Loucy (cell line): Measurements from ENCODE around the gene ANXA6.

Source experiments
- H2AFZ ChIP-seq: fragments of 200-600 bp; sonication (generic); 2 replicates; pipeline ENCODE4 v1.6.0; 2016; ENCODE audit warnings: antibody characterized with exemption, mild to moderate bottlenecking, low read length, moderate library complexity
- H3F3A ChIP-seq: fragments of 200-600 bp; 2 replicates; pipeline ENCODE4 v1.6.0; 2016; ENCODE audit warnings: antibody characterized with exemption, low read depth, mild to moderate bottlenecking
- H3K27me3 ChIP-seq: fragments of 200-600 bp; sonication (generic); 2 replicates; pipeline ENCODE4 v1.6.1; 2014; ENCODE audit warnings: low read length, mild to moderate bottlenecking; ENCODE audit not compliant: insufficient read depth, poor library complexity, severe bottlenecking
- H3K36me3 ChIP-seq: fragments of 200-600 bp; sonication (generic); 2 replicates; pipeline ENCODE4 v1.6.1; 2016; ENCODE audit warnings: low read length; ENCODE audit not compliant: insufficient read depth
- H3K4me1 ChIP-seq: fragments of 200-600 bp; sonication (generic); 2 replicates; pipeline ENCODE4 v1.5.1; 2014; ENCODE audit warnings: low read length, mild to moderate bottlenecking; ENCODE audit not compliant: insufficient read depth, poor library complexity, severe bottlenecking
- H3K4me2 ChIP-seq: fragments of 200-600 bp; sonication (generic); 2 replicates; pipeline ENCODE4 v1.6.0; 2014; ENCODE audit warnings: antibody characterized with exemption, low read length, low read depth, mild to moderate bottlenecking; ENCODE audit not compliant: poor library complexity, severe bottlenecking
- H3K4me3 ChIP-seq: fragments of 200-600 bp; sonication (generic); 2 replicates; pipeline ENCODE4 v1.5.1; 2014; ENCODE audit warnings: low read length, mild to moderate bottlenecking, mixed read lengths; ENCODE audit not compliant: poor library complexity, severe bottlenecking
- H3K79me2 ChIP-seq: fragments of 200-600 bp; sonication (generic); 2 replicates; pipeline ENCODE4 v1.6.1; 2014; ENCODE audit warnings: low read length; ENCODE audit not compliant: insufficient read depth
- H3K9ac ChIP-seq: fragments of 200-600 bp; sonication (generic); 2 replicates; pipeline ENCODE4 v1.6.0; 2014; ENCODE audit warnings: mild to moderate bottlenecking, low read depth, low read length, moderate library complexity; ENCODE audit not compliant: poor library complexity, severe bottlenecking
- H3K9me2 ChIP-seq: fragments of 200-600 bp; sonication (generic); replicated peaks from 2 replicates; pipeline ENCODE4 v1.6.1; 2016; ENCODE audit warnings: low read depth, low read length, mixed read lengths
- H3K9me3 ChIP-seq: fragments of 200-600 bp; sonication (generic); 2 replicates; pipeline ENCODE4 v1.6.1; 2014; ENCODE audit warnings: mild to moderate bottlenecking, antibody characterized with exemption, low read length, low read depth; ENCODE audit not compliant: insufficient read depth
- H4K20me1 ChIP-seq: fragments of 200-600 bp; sonication (generic); 2 replicates; pipeline ENCODE4 v1.6.0; 2014; ENCODE audit warnings: antibody characterized with exemption, low read length, mild to moderate bottlenecking; ENCODE audit not compliant: insufficient read depth, poor library complexity, severe bottlenecking
- EZH2phosphoT487 ChIP-seq: fragments of 200-600 bp; IDR thresholded peaks from 2 replicates; pipeline ENCODE4 v1.6.1; 2018; ENCODE audit warnings: antibody characterized with exemption, mild to moderate bottlenecking, moderate library complexity, borderline replicate concordance
- TF ChIP-seq, protein P1 (sequence below): fragments of 200-600 bp; sonication (generic); conservative IDR thresholded peaks from 2 replicates; pipeline ENCODE4 v1.5.1; 2014; ENCODE audit warnings: mild to moderate bottlenecking, antibody characterized with exemption, low read length

The ANXA6 gene

GRCh38 chr5:151083081-151083676 lies 74.4 kb downstream of the ANXA6 start:
- H3K9me3 ChIP-seq = no peaks in the 10 kb centered on the region
- no peak overlapping the region for H2AFZ ChIP-seq
- H4K20me1 ChIP-seq = peaks cover 20% of the 10 kb centered on the region
- H3K4me3 ChIP-seq = peak overlapping the region; percentile 89
- TF ChIP-seq, protein P1, sequence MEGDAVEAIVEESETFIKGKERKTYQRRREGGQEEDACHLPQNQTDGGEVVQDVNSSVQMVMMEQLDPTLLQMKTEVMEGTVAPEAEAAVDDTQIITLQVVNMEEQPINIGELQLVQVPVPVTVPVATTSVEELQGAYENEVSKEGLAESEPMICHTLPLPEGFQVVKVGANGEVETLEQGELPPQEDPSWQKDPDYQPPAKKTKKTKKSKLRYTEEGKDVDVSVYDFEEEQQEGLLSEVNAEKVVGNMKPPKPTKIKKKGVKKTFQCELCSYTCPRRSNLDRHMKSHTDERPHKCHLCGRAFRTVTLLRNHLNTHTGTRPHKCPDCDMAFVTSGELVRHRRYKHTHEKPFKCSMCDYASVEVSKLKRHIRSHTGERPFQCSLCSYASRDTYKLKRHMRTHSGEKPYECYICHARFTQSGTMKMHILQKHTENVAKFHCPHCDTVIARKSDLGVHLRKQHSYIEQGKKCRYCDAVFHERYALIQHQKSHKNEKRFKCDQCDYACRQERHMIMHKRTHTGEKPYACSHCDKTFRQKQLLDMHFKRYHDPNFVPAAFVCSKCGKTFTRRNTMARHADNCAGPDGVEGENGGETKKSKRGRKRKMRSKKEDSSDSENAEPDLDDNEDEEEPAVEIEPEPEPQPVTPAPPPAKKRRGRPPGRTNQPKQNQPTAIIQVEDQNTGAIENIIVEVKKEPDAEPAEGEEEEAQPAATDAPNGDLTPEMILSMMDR = no peak
- TF ChIP-seq EZH2phosphoT487 = no peak
- H3K79me2 ChIP-seq = peaks cover 43% of the 10 kb centered on the region
- peaks cover 52% of the 10 kb centered on the region for H3K4me1 ChIP-seq
- H3K27me3 ChIP-seq = no peaks in the 10 kb centered on the region
- 0 out of 2 replicates have a peak, but pooled peaks cover 3% of the 10 kb centered on the region for H3F3A ChIP-seq
- peak overlapping the region; percentile 3 for H3K9ac ChIP-seq
- no peaks in the 10 kb centered on the region for H3K36me3 ChIP-seq
- peak overlapping the region; percentile 81 for H3K4me2 ChIP-seq
- no peaks in the 10 kb centered on the region for H3K9me2 ChIP-seq

- Histone ChIP-seq H3K4me2 (peak overlapping the region; percentile 81), H3K4me3 (peak overlapping the region; percentile 89), H3K79me2 (peaks cover 51% of the 10 kb centered on the region), H3K36me3 (no peaks in the 10 kb centered on the region), H3K9me2 (no peaks in the 10 kb centered on the region), H3K4me1 (peaks cover 59% of the 10 kb centered on the region), H3K27me3 (no peaks in the 10 kb centered on the region), H3K9ac (peak overlapping the region; percentile 91), H2AFZ (no peak overlapping the region), H4K20me1 (peaks cover 28% of the 10 kb centered on the region), H3F3A (0 out of 2 replicates have a peak, but pooled peaks cover 3% of the 10 kb centered on the region), H3K9me3 (no peaks in the 10 kb centered on the region)
- TF ChIP-seq, protein P1 = peak; percentile 51; the same call in 1 of the 2 replicates
- no peak for TF ChIP-seq EZH2phosphoT487
Observed at GRCh38 chr5:151082282-151082902, 75.2 kb downstream of the ANXA6 start.

DNA sequence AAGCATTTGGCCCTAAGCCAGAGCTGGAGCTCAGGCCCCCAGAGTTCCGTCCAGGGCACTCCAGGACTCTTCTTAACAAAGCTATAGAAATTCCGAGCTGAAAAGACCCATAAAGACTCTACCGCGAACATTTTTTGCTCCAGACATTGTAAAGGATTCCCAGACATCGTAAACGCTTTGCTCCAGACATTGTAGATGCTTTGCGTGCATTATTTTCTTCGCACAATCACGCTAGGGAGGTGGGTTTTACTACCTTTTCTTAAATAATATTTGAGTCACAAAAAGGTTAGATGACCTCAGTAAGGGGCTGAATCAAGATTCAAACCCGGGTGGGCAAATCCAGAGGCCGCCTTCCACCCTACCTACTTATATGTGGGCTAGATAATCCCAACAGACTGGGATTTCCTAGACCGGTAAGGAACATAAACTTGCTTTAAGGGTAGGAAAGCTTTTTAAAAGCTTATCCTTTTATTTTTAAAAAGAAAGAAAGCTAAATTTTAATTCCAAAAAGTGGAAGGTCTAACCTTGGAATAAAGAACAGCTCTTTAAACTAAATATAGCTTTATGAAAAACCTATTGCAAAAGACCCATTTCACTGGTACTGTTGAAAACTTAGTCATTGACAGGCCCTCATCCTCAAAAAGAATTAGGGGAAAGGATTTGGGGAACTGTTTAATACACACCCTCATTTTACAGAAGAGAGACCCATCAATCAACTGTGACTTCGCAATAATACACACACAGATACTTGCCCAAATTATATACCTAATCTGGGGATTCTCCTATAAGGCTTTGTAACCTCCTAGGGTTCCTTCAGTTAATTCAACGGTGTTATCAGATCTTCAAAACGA lies 75.9 kb downstream of the ANXA6 start:
- Histone ChIP-seq H3K9ac (peak overlapping the region; percentile 91), H3K36me3 (no peaks in the 10 kb centered on the region), H4K20me1 (peaks cover 35% of the 10 kb centered on the region), H3K9me3 (no peaks in the 10 kb centered on the region), H3K4me2 (peak overlapping the region; percentile 81), H3K4me1 (peaks cover 59% of the 10 kb centered on the region), H3K9me2 (no peaks in the 10 kb centered on the region), H3K4me3 (peak overlapping the region; percentile 89), H3K79me2 (peaks cover 58% of the 10 kb centered on the region), H3F3A (0 out of 2 replicates have a peak, but pooled peaks cover 3% of the 10 kb centered on the region), H2AFZ (peak overlapping the region; percentile 74), H3K27me3 (no peaks in the 10 kb centered on the region)
- no peak for TF ChIP-seq EZH2phosphoT487
- TF ChIP-seq, protein P1 = no peak
